Measurements from ENCODE around the gene C10orf143. TPM values are rescaled to one million over a fixed set of nuclear protein-coding genes. Genes with fewer than 3 reads are reported as not detected.

The C10orf143 gene
- total and polyA plus RNA-seq, 2 of the 8 experiments (the other 6 are each of a cell fraction or from before 2014, with no cell fraction given): 1.6 to 2.0 TPM

- TF ChIP-seq JUN (IDR thresholded peaks at IDR 0.05; ENCODE audit: low read depth, low read length) (no peak), POU5F1 (IDR thresholded peaks at IDR 0.05; ENCODE audit: low read depth, low read length) (no peak), TCF12 (IDR thresholded peaks at IDR 0.05; ENCODE audit: low read depth, low read length) (no peak), GTF2F1 (IDR thresholded peaks at IDR 0.05; ENCODE audit: borderline replicate concordance, low read depth, low read length) (no peak), MAX (IDR thresholded peaks at IDR 0.05) (peak; percentile 61; the same call in 1 of the 2 replicates), PHF8 (conservative IDR thresholded peaks at IDR 0.05; ENCODE audit: low read depth, low read length) (peak; percentile 54; the same call in 1 of the 2 replicates), RXRA (IDR thresholded peaks at IDR 0.05; ENCODE audit: insufficient read depth, low read depth, low read length) (no peak), TAF7 (optimal IDR thresholded peaks at IDR 0.05; ENCODE audit: borderline replicate concordance, low read depth, low read length) (no peak), FOSL1 (IDR thresholded peaks at IDR 0.05; ENCODE audit: insufficient read depth, low read depth, low read length) (no peak), EGR1 (IDR thresholded peaks at IDR 0.05; ENCODE audit: borderline replicate concordance, low read depth, low read length) (no peak), CBX5 (IDR thresholded peaks at IDR 0.05; ENCODE audit: low read depth, low read length) (no peak), EZH2 (IDR thresholded peaks at IDR 0.05; ENCODE audit: low read depth, low read length, severe bottlenecking) (no peak), SIN3A (conservative IDR thresholded peaks at IDR 0.05 in 1 of 2, IDR thresholded peaks at IDR 0.05 in 1 of 2; ENCODE audit: low read depth in 1 of 2, low read length in 2 of 2) (peak in 1 of 2 experiments; percentile 72; a peak in 1 of 4 replicates), RBBP5 (IDR thresholded peaks at IDR 0.05; ENCODE audit: borderline replicate concordance, low read depth, low read length) (no peak), GABPA (IDR thresholded peaks at IDR 0.05; ENCODE audit: borderline replicate concordance, insufficient read depth, low read length) (no peak), SRF (IDR thresholded peaks at IDR 0.05; ENCODE audit: low read depth, low read length) (no peak), E2F6 (IDR thresholded peaks at IDR 0.05) (peak; percentile 83), SIX5 (IDR thresholded peaks at IDR 0.05; ENCODE audit: low read depth, low read length) (peak; percentile 64), KDM4A (IDR thresholded peaks at IDR 0.05; ENCODE audit: low read depth, low read length, severe bottlenecking) (no peak), TAF1 (IDR thresholded peaks at IDR 0.05; ENCODE audit: low read depth, low read length) (peak; percentile 70; the same call in 1 of the 2 replicates), KDM5A (IDR thresholded peaks at IDR 0.05; ENCODE audit: low read length) (no peak), KDM1A (IDR thresholded peaks at IDR 0.05; ENCODE audit: borderline replicate concordance, low read length) (no peak), EP300 (IDR thresholded peaks at IDR 0.05; ENCODE audit: borderline replicate concordance in 1 of 2, low read depth in 2 of 2, low read length in 2 of 2) (no peak)
These were observed 652 bp upstream of the C10orf143 start (continued) for GRCh38 chr10:130111113-130111851.

Measured in H1 (cell line).